Prostate gland (tissue), 2 donors: Measurements from ENCODE around the gene NCAN. TPM values are rescaled to one million over a fixed set of nuclear protein-coding genes. Genes with fewer than 3 reads are reported as not detected.
"Not testable (repeated sequence)": the region's sequence is repeated elsewhere in the genome, so short reads cannot be mapped to it uniquely, and the experiment has no call there.

Source experiments
- DNase-seq: peaks from one replicate; pipeline ENCODE4 v3.0.0-alpha.2; 2019; ENCODE audit warnings: low spot score
- H3K27ac ChIP-seq, 2 donors: fragments of 200-600 bp; sonication (generic); 2 replicates each; pipeline ENCODE4 v1.5.1; 2017 to 2019
- H3K27me3 ChIP-seq: fragments of 200-600 bp; sonication (generic); replicated peaks from 2 replicates; pipeline ENCODE4 v1.5.1; 2019; ENCODE audit not compliant: insufficient read depth
- H3K36me3 ChIP-seq, 2 donors: fragments of 200-600 bp; sonication (generic); 1 replicate in 1 of 2; 2 replicates in 1 of 2; pipeline versions ENCODE4 v1.5.1 to v1.8.1; 2017 to 2019
- H3K4me1 ChIP-seq: fragments of 200-600 bp; sonication (generic); replicated peaks from 2 replicates; pipeline ENCODE4 v1.5.1; 2019
- H3K4me3 ChIP-seq, 2 donors: fragments of 200-600 bp; sonication (generic); 2 replicates each; pipeline ENCODE4 v1.5.1; 2017 to 2019
- H3K9me3 ChIP-seq: fragments of 200-600 bp; sonication (generic); 2 replicates; pipeline ENCODE4 v1.5.1; 2017
- POLR2A ChIP-seq: fragments of 450-650 bp; IDR thresholded peaks from one replicate; pipeline ENCODE4 v1.6.1; 2016; ENCODE audit warnings: antibody characterized with exemption, mild to moderate bottlenecking
- POLR2AphosphoS5 ChIP-seq: sonication (generic); formaldehyde crosslinking; IDR thresholded peaks from one replicate; pipeline ENCODE4 v1.6.1; 2017; ENCODE audit warnings: antibody characterized with exemption
- WGBS: methylation state at CpG from one replicate; pipeline ENCODE4 v1.1.5; 2018; 5-methylcytosine and 5-hydroxymethylcytosine counted together
- intact Hi-C: fragments of 100-400 bp; cut with DNase I; formaldehyde crosslinking; loops from one replicate; pipeline ENCODE4 v1.14.2; 2022
- total RNA-seq, 2 donors: library from RNA; depleted of rRNA; stranded (reverse); fragments of >200 nt; gene quantifications; one replicate each; pipeline ENCODE4 v1.1.0, GENCODE V29; 2016
- TF ChIP-seq, protein P1 (sequence below), 4 experiments: fragments of 200-600 bp in 2 of 4; fragments of 450-650 bp in 2 of 4; sonication (generic) in 2 of 4; IDR thresholded peaks; 1 replicate in 3 of 4; 2 replicates in 1 of 4; pipeline ENCODE4 v1.5.1; 2016 to 2019; ENCODE audit warnings: antibody characterized with exemption in 4 of 4, mild to moderate bottlenecking in 2 of 4, moderate library complexity in 2 of 4

Gene NCAN
- total RNA-seq, 2 donors from 2014 or later, result 1.2 TPM; not detected in 1

DNA sequence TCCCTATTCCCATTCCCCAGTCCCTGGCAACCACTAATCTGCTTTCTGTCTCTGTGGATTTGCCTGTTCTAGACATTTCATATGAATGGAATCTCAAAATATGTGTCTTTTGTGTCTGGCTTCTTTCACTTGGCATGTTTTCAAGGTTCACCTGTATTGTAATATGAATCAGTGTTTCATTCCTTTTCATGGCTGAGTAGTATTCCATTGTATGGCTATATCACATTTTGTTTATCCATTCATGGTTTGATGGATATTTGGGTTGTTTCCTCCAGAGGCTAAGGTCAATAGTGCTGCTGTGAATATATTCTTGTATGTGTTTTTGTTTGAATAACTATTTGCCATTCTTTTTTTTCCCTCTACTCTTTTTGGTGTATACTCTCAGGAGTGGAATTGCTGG lies 24.4 kb downstream of the NCAN start:
- no peak overlapping the region for H3K4me3 ChIP-seq
- H3K4me1 ChIP-seq, result no peaks in the 10 kb centered on the region
- H3K27me3 ChIP-seq, result peaks cover 4% of the 10 kb centered on the region
- TF ChIP-seq POLR2AphosphoS5 (no peak), POLR2A (no peak)
- TF ChIP-seq, protein P1, sequence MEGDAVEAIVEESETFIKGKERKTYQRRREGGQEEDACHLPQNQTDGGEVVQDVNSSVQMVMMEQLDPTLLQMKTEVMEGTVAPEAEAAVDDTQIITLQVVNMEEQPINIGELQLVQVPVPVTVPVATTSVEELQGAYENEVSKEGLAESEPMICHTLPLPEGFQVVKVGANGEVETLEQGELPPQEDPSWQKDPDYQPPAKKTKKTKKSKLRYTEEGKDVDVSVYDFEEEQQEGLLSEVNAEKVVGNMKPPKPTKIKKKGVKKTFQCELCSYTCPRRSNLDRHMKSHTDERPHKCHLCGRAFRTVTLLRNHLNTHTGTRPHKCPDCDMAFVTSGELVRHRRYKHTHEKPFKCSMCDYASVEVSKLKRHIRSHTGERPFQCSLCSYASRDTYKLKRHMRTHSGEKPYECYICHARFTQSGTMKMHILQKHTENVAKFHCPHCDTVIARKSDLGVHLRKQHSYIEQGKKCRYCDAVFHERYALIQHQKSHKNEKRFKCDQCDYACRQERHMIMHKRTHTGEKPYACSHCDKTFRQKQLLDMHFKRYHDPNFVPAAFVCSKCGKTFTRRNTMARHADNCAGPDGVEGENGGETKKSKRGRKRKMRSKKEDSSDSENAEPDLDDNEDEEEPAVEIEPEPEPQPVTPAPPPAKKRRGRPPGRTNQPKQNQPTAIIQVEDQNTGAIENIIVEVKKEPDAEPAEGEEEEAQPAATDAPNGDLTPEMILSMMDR (IDR thresholded peaks at IDR 0.05), result no peak
- H3K9me3 ChIP-seq, result peaks cover 4% of the 10 kb centered on the region
- intact Hi-C loops, result no loop called here
- no peak overlapping the region for H3K27ac ChIP-seq
- H3K36me3 ChIP-seq, result no peaks in the 10 kb centered on the region
- no peak for DNase-seq

DNA sequence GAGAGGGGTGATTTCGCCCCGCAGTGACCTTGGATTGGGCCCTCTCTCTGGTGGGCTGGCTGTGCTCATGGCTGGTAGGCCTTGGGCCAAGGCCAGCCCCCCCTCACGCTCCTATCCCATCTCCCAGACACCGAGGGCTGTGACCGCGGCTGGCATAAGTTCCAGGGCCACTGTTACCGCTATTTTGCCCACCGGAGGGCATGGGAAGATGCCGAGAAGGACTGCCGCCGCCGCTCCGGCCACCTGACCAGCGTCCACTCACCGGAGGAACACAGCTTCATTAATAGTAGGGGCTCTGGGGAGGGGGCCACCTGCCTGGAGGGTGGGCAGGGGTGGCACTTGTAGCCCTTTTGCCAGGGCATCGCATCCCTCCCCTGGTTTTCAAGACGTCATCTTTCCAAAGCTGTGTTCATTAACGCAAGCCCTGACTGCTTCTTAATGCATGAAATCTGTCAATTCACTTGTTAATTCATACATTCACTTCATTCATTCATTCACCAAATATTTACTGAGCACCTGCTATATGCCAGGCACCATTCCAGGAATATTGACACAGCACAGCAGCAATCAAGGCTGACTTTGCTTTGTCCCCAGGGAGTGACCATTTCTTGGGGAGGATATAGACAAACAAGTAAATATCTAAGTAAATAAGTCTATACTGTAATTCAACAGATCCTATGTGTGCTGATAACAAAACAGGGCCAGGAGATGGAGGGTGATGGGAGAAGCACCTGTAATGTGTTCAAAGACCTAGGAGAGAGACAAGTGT lies 26.6 kb downstream of the NCAN start:
- TF ChIP-seq POLR2A (no peak), POLR2AphosphoS5 (no peak)
- TF ChIP-seq, protein P1 (IDR thresholded peaks at IDR 0.05), result no peak
- H3K27me3 ChIP-seq, result peaks cover 4% of the 10 kb centered on the region
- intact Hi-C loops, result no loop called here

DNA sequence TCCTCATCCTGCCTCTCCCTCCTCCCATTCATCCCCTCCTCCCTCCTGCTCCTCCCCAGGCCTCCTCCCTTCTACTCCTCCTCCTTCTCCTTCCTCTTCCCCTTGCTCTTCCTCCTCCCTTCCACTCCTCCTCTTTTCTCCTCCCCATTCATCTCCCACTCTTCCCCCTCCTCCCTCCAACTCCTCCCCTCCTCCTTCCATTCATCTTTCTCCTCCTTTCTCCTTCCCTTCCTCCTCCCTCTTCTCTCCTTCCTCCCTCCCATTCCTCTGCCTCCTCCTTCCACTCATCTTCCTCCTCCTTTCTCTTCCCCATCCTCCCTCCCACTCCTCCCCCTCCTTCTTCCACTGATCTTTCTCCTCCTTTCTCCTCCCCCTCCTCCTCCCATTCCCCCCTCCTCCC lies 27.9 kb downstream of the NCAN start:
- Histone ChIP-seq H3K36me3 (no peaks in the 10 kb centered on the region), H3K9me3 (no peaks in the 10 kb centered on the region), H3K4me3 (no peak overlapping the region), H3K27me3 (peaks cover 4% of the 10 kb centered on the region), H3K4me1 (no peaks in the 10 kb centered on the region), H3K27ac (no peak overlapping the region)
- DNase-seq, result no peak
- TF ChIP-seq, protein P1 (IDR thresholded peaks at IDR 0.05), result no peak
- no peak for TF ChIP-seq POLR2A
- TF ChIP-seq POLR2AphosphoS5, result no peak
- intact Hi-C loops, result no loop called here

More for the DNA sequence above, 26.6 kb downstream of the NCAN start:
- no peaks in the 10 kb centered on the region for H3K36me3 ChIP-seq
- 80% methylated on average over 18 of the region's 18 CpGs for WGBS
- peaks cover 4% of the 10 kb centered on the region for H3K9me3 ChIP-seq
- no peak overlapping the region for H3K4me3 ChIP-seq
- no peak for DNase-seq
- H3K27ac ChIP-seq, result no peak overlapping the region
- H3K4me1 ChIP-seq, result no peaks in the 10 kb centered on the region

DNA sequence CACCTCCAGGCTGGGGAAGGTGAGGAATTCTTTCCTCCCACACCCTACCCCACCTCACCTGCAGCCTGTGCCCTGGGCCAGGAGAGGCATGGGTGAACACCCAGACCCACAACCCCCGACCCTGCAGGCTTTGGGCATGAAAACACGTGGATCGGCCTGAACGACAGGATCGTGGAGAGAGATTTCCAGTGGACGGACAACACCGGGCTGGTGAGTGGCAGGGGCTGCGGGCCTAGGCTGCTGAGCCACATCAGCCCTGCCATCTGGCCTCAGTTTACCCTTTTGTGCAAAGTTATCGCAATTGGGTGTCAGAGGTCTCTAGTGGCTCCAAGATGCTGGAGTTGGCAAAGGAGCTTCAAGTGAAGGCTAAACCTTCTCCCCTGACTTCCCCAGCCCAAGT lies 28.7 kb downstream of the NCAN start:
- Histone ChIP-seq H3K9me3 (no peaks in the 10 kb centered on the region), H3K4me1 (no peaks in the 10 kb centered on the region), H3K36me3 (no peaks in the 10 kb centered on the region), H3K4me3 (no peak overlapping the region), H3K27me3 (peaks cover 4% of the 10 kb centered on the region), H3K27ac (no peak overlapping the region)
- DNase-seq, result no peak
- TF ChIP-seq, protein P1 (IDR thresholded peaks at IDR 0.05), result no peak
- TF ChIP-seq POLR2AphosphoS5 (no peak), POLR2A (no peak)
- WGBS, result 62% methylated on average over 9 of the region's 9 CpGs
- intact Hi-C loops, result no loop called here

DNA sequence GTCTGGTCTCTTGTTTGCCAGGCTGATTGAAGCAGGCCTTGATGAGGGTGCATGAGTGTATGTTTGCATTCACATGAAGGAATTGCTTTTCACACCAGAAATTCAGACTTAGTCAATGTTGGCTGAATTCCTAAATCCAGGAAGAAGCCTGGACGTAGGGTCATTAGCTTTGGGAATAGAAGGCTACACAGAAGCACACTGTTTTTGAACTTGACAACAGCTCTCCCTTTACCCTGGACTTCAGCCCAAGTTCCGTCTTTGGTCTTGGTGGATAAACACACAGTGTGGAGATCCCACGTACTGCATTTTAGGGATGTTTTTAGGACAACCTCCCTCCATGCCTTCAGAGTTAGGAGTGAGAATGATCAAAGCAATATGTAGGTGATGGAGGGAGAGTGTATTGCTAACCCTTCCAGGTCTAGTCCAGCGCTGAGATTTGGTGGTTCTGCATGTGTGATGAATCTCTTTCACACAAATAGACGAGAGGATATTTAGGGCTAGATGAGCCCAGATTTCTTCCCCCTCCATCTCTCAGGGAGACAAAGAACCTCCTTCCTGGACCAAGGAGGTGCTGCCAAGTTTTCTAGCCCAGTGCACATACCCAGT lies 38.5 kb downstream of the NCAN start:
- no peak for DNase-seq
- no peaks in the 10 kb centered on the region for H3K9me3 ChIP-seq
- intact Hi-C loops, result no loop called here
- H3K36me3 ChIP-seq, result no peaks in the 10 kb centered on the region
- H3K27ac ChIP-seq, result no peak overlapping the region
- H3K27me3 ChIP-seq, result peaks cover 3% of the 10 kb centered on the region
- H3K4me1 ChIP-seq, result no peaks in the 10 kb centered on the region
- WGBS, result 41% methylated on average over 5 of the region's 5 CpGs
- TF ChIP-seq POLR2A, result no peak
- TF ChIP-seq, protein P1 (IDR thresholded peaks at IDR 0.05), result no peak
- TF ChIP-seq POLR2AphosphoS5, result no peak
- H3K4me3 ChIP-seq, result no peak overlapping the region

DNA sequence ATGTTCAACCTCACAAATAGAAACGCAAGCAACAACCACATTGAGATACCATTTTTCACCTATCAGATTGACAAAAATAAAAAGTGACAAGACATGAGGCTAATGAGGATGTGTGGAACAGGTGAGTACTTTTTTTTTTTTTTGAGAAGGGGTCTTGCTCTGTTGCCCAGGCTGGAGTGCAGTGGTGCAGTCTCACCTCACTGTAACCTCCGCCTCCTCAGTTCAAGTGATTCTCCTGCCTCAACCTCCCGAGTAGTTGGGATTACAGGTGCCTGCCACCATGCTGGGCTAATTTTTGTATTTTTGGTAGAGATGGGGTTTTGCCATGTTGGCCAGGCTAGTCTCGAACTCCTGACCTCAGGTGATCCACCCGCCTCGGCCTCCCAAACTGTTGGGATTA lies 41.7 kb downstream of the NCAN start:
- H3K27ac ChIP-seq, intact Hi-C loops, H3K4me3 ChIP-seq, DNase-seq, H3K9me3 ChIP-seq, H3K4me1 ChIP-seq, H3K36me3 ChIP-seq, H3K27me3 ChIP-seq: not testable (repeated sequence)
- 88% methylated on average over 6 of the region's 6 CpGs for WGBS
